Duodenal mucosa (tissue), 2 donors: ENCODE data around the gene CAMKMT.

Experiments
- H3K27ac ChIP-seq: one replicate; pipeline ENCODE4 v1.7.0; 2013; ENCODE audit warnings: low read depth, low read length
- H3K27me3 ChIP-seq, 2 donors: one replicate each; pipeline ENCODE4 v1.7.0; 2013; ENCODE audit warnings: low read length in 2 of 2, control low read depth in 1 of 2; ENCODE audit not compliant: insufficient read depth in 2 of 2, control insufficient read depth in 1 of 2
- H3K36me3 ChIP-seq, 2 donors: one replicate each; pipeline ENCODE4 v1.7.0; 2013; ENCODE audit warnings: low read length in 2 of 2, control low read depth in 1 of 2; ENCODE audit not compliant: insufficient read depth in 2 of 2, control insufficient read depth in 1 of 2
- H3K4me1 ChIP-seq, 2 donors: one replicate each; pipeline ENCODE4 v1.7.0; 2013; ENCODE audit warnings: low read length in 2 of 2, control low read depth in 1 of 2; ENCODE audit not compliant: insufficient read depth in 2 of 2, control insufficient read depth in 1 of 2
- H3K4me3 ChIP-seq, 2 donors: one replicate each; pipeline ENCODE4 v1.7.0; 2013; ENCODE audit warnings: low read length in 2 of 2, low read depth in 1 of 2
- H3K9ac ChIP-seq, 2 donors: one replicate each; pipeline ENCODE4 v1.7.0; 2013; ENCODE audit warnings: low read length in 2 of 2, low read depth in 1 of 2
- H3K9me3 ChIP-seq, 2 donors: one replicate each; pipeline ENCODE4 v1.7.0; 2013; ENCODE audit warnings: low read length in 2 of 2, control low read depth in 1 of 2; ENCODE audit not compliant: control insufficient read depth in 1 of 2

Gene CAMKMT

GRCh38 chr2:44651974-44652373 is 290.2 kb downstream of the CAMKMT start:
- Histone ChIP-seq H3K9me3 (no peaks in the 10 kb centered on the region), H3K27ac (no peak overlapping the region), H3K9ac (no peak overlapping the region)

DNA sequence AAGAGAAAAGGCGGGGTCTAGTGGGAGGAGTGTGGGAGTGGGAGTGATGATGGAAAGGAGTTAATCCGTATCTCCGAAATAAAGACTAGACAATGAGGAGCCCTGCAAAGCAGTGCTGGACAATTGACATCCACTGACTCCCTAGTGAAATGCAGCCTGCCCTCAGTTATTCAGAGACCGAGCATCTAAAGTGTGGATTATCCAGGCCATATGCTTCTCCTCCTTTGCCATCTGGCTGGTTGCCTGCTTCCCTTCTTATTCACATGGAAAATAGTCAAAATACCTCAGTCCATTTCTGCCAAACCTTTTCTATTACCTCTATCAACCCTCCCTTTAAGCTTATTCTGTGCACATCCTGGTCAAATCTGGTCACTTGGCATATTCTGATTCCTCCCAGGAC is 291.0 kb downstream of the CAMKMT start:
- no peaks in the 10 kb centered on the region for H3K36me3 ChIP-seq

More at GRCh38 chr2:44651974-44652373, 290.2 kb downstream of the CAMKMT start:
- H3K4me1 ChIP-seq = no peaks in the 10 kb centered on the region
- no peaks in the 10 kb centered on the region for H3K36me3 ChIP-seq
- no peaks in the 10 kb centered on the region for H3K27me3 ChIP-seq
- H3K4me3 ChIP-seq = no peak overlapping the region

GRCh38 chr2:44655401-44655864 is 293.7 kb downstream of the CAMKMT start:
- H3K9ac ChIP-seq = no peak overlapping the region
- H3K27me3 ChIP-seq = no peaks in the 10 kb centered on the region
- H3K36me3 ChIP-seq = no peaks in the 10 kb centered on the region
- no peak overlapping the region for H3K27ac ChIP-seq
- H3K4me3 ChIP-seq = no peak overlapping the region
- no peaks in the 10 kb centered on the region for H3K9me3 ChIP-seq
- H3K4me1 ChIP-seq = no peaks in the 10 kb centered on the region

More for the DNA sequence above, 291.0 kb downstream of the CAMKMT start:
- Histone ChIP-seq H3K27ac (no peak overlapping the region), H3K4me3 (no peak overlapping the region), H3K9me3 (no peaks in the 10 kb centered on the region), H3K9ac (no peak overlapping the region), H3K4me1 (no peaks in the 10 kb centered on the region), H3K27me3 (no peaks in the 10 kb centered on the region)

DNA sequence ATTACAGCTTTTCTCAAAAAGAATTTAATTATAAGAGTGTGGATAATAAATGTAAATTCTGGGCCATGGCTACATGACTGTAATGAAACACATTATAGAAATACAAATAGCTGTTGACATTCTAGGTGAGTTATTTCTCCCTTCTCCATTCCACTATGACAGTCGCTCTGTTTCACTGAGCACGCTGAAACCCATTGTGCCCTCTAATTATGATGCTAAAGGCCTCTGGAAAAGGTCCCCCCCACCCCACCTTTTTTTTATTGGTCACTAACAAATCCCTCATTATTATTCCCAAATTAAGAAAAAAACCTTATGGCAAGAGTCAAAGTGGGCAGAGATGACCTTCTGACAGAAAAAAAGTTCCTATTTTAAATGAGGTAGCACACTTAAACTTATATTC is 294.7 kb downstream of the CAMKMT start:
- H3K27ac ChIP-seq = no peak overlapping the region
- no peaks in the 10 kb centered on the region for H3K4me1 ChIP-seq
- H3K4me3 ChIP-seq = no peak overlapping the region
- no peaks in the 10 kb centered on the region for H3K36me3 ChIP-seq
- H3K9ac ChIP-seq = no peak overlapping the region
- no peaks in the 10 kb centered on the region for H3K27me3 ChIP-seq
- H3K9me3 ChIP-seq = no peaks in the 10 kb centered on the region

- Histone ChIP-seq H3K27ac (no peak overlapping the region), H3K4me1 (no peaks in the 10 kb centered on the region), H3K4me3 (no peak overlapping the region), H3K9ac (no peak overlapping the region), H3K27me3 (no peaks in the 10 kb centered on the region), H3K36me3 (no peaks in the 10 kb centered on the region), H3K9me3 (no peaks in the 10 kb centered on the region)
Measured at GRCh38 chr2:44663471-44664073, 301.8 kb downstream of the CAMKMT start.

DNA sequence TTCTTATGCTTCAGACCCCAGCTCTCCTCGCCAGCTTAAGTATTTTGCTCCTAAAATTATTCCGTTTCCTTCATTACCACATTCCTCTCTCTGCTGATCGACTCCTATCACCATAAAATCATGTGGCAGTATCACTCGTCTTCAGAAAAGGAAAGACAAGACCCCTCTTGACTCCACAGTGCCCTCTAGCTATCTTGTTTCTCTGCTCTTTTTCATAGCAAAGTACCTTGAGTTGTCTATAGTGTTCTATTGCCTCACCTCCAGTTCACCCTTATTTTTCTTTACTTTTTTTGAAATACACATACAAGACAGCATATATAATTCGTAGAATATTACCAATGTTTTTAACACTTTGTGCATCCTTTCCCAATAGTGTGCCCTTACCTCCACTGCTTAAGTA is 306.6 kb downstream of the CAMKMT start:
- H3K9me3 ChIP-seq = no peaks in the 10 kb centered on the region
- no peaks in the 10 kb centered on the region for H3K4me1 ChIP-seq
- H3K4me3 ChIP-seq = no peak overlapping the region
- H3K27ac ChIP-seq = no peak overlapping the region
- H3K27me3 ChIP-seq = no peaks in the 10 kb centered on the region
- no peaks in the 10 kb centered on the region for H3K36me3 ChIP-seq
- H3K9ac ChIP-seq = no peak overlapping the region

- Histone ChIP-seq H3K36me3 (no peaks in the 10 kb centered on the region), H3K27ac (no peak overlapping the region), H3K4me3 (no peak overlapping the region), H3K4me1 (no peaks in the 10 kb centered on the region), H3K9me3 (no peaks in the 10 kb centered on the region), H3K9ac (no peak overlapping the region), H3K27me3 (no peaks in the 10 kb centered on the region)
Measured at GRCh38 chr2:44671276-44671675, 309.5 kb downstream of the CAMKMT start.

- no peaks in the 10 kb centered on the region for H3K27me3 ChIP-seq
- H3K27ac ChIP-seq = no peak overlapping the region
- no peaks in the 10 kb centered on the region for H3K9me3 ChIP-seq
- no peaks in the 10 kb centered on the region for H3K4me1 ChIP-seq
- H3K4me3 ChIP-seq = no peak overlapping the region
- H3K36me3 ChIP-seq = no peaks in the 10 kb centered on the region
- no peak overlapping the region for H3K9ac ChIP-seq
Measured at GRCh38 chr2:44671916-44672315, 310.2 kb downstream of the CAMKMT start.

- H3K36me3 ChIP-seq = no peaks in the 10 kb centered on the region
- no peaks in the 10 kb centered on the region for H3K4me1 ChIP-seq
- no peak overlapping the region for H3K27ac ChIP-seq
- H3K4me3 ChIP-seq = no peak overlapping the region
- H3K9ac ChIP-seq = no peak overlapping the region
- no peaks in the 10 kb centered on the region for H3K27me3 ChIP-seq
- no peaks in the 10 kb centered on the region for H3K9me3 ChIP-seq
Measured at GRCh38 chr2:44672431-44672830, 310.7 kb downstream of the CAMKMT start.

DNA sequence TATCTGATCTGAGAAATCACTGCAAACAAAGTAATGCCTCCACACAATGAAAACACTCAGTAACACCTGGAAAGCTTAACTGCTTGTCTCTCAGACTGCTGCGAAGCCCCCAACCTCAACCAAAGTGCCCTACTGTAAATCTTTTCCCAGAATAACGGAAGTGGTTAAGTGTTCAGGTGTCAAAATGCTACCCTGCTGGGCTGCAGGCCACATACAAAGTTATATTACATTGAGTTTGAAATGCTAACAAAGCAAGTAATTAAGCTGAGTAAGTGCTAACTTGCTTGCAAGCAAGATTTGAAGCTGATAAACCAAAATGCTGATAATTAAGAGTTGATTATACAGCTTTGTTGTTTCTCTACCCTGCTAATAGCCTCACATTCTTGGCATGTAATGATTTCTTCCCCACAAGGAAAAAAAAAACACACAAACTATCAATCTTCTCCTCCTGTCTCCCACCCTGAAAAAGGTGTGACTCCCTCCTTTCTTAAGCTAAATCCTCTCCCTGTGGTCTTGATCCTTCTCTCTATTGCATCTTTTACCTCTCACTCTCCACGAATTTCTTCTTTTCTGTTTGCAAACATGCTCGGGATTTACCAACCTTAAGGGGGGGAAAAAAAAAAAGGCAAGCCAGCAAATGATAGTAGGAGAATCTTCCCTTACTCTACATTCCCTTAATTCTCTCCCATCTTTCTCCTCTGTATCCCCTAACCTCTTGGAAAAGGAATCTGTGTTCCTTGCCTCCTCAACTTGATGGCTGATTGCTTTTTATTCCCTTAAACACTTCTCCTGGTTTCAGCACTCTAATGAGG is 312.9 kb downstream of the CAMKMT start:
- Histone ChIP-seq H3K9me3 (no peaks in the 10 kb centered on the region), H3K4me1 (no peaks in the 10 kb centered on the region), H3K36me3 (no peaks in the 10 kb centered on the region), H3K4me3 (no peak overlapping the region), H3K27me3 (no peaks in the 10 kb centered on the region), H3K27ac (no peak overlapping the region), H3K9ac (no peak overlapping the region)
